ELR (cell line): ENCODE measurements around the gene PDE4D.

Experiments
- DNase-seq: peaks from one replicate; pipeline ENCODE4 v3.0.0-alpha.2; 2015; ENCODE audit warnings: low read depth

The PDE4D gene

DNA sequence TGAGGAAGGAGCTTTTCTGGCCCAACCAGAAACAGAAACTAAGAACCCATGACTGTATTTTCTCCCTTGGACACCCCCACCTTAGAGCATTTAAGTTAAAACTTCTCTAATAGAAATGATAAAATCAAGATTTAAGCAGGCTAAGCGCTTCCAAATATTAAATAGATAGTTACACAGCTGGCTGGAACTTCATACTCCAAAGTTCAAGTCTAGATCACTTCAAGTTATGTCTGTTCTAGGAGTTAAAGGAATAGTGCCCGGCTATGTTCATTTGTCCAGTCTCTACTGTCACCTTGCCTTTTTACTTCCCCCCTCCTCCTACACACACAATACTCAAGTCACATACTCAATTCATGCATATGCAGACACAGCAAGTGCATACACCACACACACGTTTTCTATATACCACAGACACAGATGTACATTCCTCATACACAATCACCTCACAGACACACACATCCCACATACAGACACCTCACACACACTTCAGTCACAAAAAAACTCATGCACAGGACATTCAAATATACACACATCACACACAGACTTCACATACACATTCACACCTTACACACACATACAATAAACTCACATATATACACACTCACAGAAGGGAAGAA, 237.7 kb downstream of the PDE4D start:
- no peak for DNase-seq

DNA sequence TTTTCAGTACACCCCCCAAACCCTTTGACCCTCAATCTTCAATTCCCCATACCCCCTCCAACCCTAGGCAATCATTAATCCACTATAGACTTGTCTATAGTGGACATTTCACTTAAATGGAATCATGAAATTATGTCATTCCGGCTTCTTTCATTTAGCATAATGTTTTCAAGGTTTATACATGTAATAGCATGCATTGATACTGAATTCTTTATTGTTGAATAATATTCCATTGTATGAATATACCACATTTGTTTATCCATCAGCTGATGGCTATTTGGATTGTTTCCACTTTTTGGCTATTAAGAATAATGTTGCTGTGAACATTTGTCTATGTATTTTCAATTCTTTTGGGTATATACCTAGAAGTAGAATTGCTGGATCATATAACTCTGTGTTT, 238.8 kb downstream of the PDE4D start:
- no peak for DNase-seq

DNA sequence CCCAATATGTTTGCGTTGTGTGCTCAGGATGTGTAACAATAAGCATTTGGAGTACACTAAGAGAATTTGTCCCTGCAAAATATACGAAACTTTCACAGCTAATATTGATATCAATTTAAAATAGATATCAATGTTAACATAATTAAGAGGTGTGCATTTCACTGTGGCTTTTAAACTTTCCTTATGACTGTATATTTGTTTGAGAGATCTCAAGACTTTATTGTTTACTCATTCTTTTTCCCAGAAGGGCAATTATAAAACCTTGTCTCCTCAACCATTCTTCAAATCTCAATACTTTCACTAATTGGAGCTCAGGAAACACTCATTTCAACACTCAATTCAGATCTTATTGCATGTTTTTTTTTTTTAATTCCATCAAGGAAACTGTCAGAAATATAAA, 241.1 kb downstream of the PDE4D start:
- no peak for DNase-seq

DNA sequence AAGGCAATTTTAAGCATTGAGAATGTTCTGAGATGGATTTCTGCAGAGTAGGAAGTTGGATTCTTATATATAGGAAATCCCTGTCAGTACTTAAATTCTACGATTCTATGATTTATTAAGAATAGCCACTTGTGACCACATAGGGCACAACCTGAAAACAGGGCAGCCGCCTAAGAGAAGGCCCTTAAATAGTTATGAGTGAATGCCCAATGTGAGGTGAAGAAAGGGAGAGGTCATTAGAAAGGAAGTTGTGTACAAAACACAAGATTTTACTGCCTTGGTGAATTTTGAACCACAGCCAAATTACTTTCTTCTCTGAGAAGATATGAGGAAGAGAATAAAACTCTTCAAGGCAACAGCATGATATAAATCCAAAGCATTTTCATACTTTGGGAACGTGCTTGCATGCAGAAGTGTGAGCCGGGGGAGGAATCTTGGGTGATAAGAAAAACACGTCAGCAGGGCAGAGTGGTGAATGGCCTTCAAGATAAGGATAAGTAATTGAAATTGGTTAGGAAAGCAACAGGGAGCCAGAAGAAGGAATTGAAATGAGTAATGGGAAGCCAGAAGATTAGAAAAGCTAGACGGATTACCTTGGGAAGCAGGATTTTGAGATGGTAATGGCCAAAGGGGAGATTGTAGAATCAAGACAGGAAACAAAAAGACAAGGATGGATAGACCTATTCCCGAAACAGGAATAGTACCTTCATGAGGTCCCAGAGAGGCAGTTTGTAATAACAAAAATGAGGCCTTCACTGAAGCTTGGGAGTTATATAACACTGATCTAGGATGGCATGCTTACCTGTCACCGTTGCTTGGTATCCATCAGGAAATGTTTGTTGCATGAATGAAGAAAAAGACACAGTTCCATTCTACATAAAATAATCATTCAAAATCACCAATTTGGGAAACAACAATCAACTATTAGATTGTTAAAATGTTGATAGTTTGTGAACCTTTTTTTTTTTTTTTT, 244.3 kb downstream of the PDE4D start:
- no peak for DNase-seq

DNA sequence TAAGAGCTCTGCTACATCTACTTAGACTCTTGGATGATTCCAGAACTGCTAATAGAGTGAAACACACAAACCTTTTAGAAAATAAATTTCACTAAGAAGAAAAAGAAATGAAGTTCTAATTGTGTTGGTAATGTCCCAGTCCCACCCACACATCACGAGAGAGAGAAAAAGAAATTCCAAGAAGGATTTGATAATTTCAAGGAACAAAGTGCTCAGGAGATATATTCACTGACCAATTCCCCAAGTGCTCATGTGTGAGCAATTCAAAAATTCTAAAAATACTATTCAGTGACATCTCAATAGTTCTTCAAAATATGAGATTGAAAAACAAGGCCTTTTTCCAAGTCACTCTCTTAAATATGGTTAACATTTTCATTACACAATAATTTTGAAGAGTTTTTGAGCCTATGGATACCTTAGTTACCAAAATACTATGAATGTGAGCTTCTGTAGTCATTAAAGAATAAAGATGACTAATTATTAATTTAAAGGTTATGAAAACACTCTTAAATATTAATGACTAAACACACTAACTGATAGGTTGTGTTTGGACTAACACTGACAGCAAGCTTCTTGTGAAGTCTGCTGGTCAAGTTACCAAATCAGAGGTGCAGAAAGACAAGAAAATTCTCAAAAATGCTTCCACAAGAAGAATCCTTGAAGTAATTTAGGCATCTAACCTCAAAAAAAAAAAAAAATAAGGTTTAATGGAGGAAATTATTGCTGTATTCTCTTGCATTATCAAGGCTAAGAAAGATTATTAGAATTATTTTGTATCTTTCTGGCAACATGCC, 245.3 kb downstream of the PDE4D start:
- no peak for DNase-seq

DNA sequence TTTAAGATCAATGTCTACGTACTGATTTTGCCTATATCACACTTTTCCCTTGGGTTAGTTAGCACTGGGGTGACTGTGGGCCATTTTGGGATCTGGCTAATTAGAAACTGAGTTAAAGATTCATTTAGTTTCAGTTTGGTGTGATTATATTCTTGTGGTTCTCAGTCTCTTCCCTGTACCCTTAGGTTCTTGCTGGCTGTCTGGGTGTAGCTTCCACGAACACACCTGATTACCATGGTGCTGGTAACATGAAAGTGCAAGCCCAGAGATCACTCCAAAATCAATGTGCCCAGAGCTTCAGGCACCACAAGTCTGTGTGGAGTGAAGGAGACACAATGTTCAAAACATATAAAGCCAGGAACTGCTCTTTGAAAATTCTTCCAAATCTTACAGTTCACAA, 248.1 kb downstream of the PDE4D start:
- DNase-seq = no peak

DNA sequence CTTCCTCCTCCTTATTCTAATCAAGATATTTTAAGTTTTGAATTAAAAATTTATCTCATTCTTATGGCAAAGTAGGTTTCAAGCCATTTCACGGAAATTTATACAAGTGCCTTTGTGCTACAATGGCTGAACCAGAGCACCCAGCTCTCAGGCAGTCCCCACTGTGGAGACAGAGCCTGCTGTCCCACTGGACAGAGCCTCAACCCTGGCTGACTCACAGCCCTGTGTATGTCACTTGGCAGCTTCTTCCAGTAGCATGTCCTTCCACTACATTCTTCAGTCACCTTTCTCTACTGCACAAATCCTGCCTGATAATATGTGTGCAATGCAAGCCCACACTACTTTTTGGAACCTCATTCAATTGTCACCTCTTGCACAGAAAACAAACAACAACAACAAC, 253.1 kb downstream of the PDE4D start:
- DNase-seq = peak; percentile 39

DNA sequence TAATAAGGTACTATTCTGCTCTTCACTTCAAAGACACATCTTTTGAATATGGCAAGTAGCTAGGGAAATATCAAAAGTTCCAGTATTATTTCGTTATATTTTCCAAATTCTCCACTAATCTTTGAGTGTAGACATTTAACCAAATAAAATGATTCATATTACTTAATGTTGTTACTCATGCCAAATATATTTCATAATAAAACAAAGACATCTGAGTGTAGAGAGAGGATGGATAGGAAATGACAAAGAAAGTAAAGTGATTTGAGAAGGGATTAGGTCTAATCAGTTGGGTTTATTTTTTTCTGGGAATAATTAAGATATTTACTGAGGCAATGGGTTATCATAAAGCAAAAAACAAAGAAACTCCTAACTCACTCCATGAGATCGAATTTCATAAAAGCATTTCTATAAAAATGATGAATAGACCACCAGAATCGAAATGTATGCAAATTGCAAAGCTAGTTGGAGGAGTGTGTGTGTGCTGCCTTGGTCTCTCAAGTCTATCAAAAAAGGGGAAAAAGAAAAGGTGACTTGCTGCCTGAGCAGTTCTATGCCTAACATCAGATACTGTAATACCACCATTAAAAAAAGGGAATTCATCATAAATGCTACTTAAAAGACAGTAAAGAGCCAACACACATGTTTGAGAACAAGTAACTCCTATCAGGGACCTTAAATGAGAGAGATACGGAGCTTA, 255.5 kb downstream of the PDE4D start:
- peak; percentile 45 for DNase-seq

DNA sequence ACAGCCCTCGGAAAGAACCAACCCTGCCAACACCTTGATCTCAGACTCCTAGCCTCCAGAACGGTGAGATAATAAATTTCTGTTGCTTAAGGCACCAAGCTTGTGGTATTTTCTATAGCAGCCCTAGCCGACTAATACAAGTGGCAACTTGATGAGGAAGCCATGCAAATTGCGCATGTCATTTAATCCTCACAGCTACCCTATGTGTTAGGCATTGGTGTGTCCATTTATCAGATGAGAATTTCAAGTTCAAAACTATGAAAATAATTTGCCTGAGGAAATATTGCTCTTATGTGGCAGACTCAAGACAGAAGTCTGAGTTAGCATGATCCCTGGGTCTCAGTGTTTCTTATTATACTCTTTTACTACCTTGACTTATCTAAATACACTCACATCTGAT, 264.0 kb downstream of the PDE4D start:
- no peak for DNase-seq

DNA sequence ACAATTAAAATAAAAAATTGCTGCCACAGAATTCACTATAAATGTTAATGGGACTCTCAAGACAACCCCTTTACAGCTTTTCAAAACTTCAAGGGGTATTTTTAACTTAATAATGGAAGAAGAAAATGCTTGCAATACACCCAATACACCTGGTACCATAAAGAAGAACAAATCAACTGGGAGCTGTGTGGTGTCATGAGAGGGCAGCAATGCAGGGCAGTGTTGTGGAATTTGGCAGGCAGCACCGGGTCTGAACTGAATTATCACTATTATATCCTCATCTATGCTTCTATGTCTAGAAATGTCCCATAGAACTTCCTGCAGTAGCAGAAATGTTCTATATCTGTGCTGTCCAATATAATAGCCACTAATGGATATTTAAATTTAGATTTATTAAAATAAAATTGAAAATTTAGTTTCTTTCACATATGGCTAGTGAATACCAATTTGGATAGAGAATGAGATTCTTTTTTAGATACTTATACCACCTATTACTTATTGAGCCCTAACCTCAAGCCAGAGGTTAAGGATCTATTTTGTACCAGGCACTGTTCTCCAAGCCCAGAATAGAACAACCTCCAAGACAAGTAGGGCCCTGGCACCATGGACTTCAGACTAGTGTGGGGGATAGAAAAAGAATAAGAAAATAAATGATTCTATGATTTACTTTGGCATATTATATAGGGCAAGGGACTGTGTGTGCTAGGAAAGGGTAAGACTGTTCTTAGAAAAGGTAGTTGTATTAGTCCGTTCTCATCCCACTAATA, 265.3 kb downstream of the PDE4D start:
- DNase-seq = no peak

DNA sequence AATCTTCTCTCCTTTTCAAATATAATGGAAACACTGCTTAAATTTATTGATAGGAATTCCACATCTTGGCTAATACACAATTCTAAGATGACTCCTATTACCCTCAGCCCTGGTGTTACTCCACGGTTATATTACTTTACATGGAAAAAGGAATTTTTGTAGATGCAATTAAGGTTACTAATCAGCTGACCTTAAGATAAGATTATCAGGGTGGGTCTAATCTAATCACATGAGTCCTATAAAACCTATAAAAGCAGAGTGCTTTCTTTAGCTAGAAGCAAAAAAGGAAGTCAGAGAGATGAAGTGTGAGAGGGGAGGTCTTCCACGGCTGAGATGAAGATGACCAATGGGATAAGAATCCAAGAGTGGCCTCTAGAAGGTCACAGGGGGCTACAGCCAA, 268.6 kb downstream of the PDE4D start:
- no peak for DNase-seq

DNA sequence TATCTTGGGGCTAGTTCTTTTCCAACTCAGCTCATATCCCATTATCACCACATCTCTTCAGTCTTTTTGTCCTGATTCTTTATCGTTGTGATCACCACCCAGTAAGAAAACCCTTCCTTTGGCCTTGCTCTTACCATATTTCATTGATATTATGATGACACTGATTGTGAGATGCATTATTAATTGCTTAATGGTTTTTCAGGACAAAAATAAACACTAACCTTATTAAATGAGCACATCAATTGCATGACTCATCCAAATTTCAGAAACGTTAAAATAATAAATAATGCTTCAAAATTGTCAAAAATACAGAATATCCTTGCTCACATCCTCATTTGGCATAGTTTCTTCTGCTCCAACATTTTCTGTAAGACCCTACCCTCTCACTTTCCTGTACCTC, 270.7 kb downstream of the PDE4D start:
- no peak for DNase-seq

DNA sequence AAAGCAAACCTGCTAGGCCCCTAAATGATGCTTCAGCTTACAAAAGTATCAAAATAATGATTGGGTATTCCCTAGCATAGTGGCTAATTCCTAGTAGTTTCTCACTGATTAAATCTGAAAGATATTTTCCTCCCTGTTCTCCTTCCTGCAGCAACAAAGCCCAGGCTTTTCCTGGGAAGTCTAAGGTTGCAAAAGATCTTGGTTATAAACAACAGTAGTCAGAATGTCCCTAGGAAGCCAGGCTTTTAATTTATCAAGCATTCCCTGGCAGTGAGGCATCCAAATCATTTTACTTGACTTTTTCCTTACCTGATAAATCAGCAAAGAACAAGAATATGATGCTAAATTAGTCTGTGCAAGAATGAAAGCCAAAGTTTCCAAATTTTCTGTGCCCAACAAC, 272.0 kb downstream of the PDE4D start:
- no peak for DNase-seq

DNA sequence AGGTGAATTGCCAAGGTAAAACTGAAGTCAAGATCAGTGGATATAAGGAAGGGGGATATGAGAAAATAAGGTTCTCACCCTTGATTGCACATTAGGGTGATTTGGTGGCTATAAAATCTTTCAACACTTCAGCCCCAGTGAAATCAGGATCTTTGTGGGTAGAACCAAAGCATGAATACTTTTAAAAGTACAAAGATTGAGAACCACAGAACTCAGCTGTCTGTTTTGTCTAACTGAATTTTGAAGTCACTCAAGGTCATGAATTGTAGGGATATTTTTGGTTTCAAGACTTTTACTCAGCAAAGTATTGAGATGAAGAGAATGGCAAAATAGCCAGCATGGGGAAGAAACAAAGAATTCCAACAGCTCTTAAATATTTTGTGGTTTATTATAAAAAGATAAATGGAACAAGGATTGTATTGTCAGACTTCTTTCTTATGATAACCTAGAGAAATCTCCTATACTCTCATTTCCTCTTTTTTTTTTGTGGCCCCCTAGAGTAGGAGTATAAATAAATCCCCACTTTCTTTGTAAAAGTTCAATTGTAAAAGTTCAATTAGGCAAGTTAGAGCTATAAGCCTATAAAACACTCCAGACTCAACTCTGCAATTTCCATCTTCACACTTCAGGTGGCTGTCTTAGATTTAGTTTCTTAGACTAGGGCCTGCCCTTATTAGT, 272.9 kb downstream of the PDE4D start:
- no peak for DNase-seq

DNA sequence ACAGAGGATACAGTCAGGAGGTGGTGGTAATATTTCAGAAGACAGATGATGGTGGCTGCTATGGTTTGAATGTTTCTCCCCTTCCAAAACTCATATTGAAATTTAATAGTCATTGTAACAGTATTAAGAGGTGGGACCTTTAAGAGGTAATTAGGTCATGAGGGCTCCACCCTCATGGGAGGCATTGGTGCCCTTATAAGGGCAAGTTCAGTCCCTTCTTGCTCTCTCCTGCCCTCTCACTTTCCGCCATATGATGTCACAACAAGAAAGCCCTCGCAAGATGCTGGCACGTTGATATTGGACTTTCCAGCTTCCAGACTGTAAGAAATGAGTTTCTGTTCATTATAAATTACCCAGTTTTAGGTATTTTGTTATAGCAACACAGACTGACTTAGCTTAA, 274.9 kb downstream of the PDE4D start:
- DNase-seq = no peak

DNA sequence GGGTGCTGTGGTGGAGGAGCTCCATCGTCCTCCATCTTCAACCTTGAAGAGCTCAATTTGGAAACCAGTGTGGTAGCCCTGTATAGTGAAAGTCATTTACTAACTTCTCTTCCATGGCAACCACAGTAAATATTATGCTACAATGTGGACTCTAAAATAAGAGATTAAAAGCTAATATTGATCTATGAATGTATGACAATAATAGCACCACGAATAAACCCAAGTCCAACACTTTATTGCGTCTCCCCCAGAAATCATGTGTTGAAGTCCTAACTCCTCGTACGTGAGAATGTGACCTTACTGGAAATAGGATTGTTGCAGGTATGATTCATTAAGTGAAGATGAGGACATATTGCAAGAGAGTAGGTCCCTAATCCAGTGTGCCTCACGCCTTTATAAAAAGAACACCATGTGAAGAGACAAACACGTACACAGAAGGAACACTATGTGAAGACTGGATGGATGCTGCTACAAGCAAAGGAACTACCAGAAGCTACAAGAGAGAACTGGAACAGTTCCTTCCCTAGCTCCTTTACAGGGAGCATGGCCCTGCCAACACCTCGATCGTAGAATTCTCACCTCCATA, 276.2 kb downstream of the PDE4D start:
- no peak for DNase-seq

DNA sequence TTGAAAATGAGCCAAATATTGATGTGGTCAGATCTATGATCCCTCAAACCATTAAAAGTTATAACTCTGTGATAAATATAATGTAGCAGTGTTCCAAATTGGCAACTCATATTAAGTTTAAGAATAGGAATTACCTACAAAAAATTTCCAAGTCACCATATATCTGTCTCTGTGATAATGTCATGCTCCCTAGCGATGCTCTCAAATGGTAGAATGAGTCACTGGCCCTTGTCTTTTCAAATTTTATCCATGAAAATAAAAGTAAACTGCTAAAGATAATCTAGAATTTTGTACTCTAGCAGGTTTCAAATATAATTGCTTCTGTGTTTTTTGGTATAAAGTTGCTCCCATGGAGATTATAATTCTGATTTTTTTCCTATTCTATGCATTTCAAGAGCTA, 277.1 kb downstream of the PDE4D start:
- DNase-seq = no peak

DNA sequence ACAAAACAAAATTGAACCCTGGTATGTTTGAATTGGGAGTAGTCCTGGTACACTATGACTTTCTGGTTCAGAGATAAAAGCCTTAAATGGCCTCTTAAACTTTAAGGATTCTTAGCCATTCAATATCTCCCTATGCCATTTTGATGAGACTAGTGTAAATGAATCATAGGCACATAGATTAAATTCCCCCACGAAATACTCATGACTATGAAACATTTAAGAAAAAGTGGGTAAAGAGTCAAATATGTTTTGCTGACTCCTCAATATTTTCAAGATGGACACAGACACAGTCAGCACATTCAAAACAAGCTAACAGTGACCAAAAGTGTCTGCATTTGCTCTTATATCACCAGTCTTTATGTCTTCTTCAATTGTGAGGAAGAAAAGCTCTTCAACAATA, 278.3 kb downstream of the PDE4D start:
- peak; percentile 78 for DNase-seq

DNA sequence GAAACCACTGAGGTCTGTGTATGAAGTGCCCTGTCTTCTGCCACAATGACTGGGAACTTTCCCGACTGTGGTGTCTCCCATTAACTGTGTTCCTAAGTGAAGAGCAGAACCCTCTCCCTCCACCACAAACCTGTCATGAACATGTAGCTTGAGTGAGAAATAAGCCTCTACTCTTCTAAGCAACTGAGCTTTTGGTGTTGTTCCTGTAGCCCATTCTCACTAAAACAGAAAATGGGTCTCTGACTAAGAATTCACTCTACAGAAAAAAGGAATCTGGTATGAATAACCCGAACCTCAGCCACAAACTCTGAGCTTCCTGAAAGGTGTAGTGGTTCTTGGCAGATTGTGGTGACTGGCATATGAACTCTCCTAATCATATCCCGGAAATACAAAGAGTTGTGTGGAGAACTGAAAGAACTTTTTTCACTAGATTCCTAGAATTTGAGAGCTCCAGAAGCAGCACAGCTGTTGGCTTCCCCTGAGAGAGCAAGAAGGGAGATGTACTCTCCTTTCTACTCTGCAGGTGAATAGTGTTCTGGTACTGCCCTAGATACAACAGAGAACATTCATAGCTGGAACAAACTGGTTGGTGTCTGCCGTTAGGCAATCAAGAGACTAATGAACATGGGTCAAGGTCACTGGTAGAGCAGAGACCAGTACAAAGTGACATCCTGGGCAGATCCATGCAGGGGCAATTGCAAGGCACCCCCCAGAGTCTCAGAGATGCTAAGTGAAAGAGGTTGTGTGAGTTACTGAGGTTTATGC, 283.8 kb downstream of the PDE4D start:
- DNase-seq = no peak

DNA sequence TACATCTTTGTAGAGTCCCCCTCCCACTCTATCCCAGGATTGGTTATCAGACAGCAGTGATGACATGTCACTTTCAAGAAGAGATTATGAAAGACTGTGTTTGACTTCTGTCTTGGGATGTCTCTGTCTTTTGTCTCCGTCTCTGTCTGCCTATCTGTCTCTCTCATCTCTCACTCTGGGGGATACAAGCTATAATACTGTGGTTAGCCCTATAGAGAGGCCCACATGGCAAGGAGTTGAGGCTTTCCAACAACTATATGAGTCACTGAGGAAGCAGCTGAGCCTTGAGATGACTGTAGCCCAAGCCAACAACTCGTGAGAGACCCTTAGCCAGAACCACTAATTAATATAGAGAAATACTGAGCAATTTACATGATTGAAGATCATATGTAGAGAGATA, 284.8 kb downstream of the PDE4D start:
- peak; percentile 71 for DNase-seq
